ENCODE measurements around the gene ITGAV. TPM values are rescaled to one million over a fixed set of nuclear protein-coding genes. Genes with fewer than 3 reads are reported as not detected.

The ITGAV gene
- total RNA-seq, 1 donor from 2014 or later, result 72.8 TPM

GRCh38 chr2:186569897-186570296 lies 20.0 kb upstream of the ITGAV start:
- Histone ChIP-seq H3F3A (ENCODE audit: low read depth) (peaks cover 23% of the 10 kb centered on the region), H3K4me3 (peak overlapping the region; percentile 25), H3K4me1 (peaks cover 21% of the 10 kb centered on the region), H3K27me3 (no peaks in the 10 kb centered on the region), H3K9me3 (ENCODE audit: low read depth) (no peaks in the 10 kb centered on the region), H4K20me1 (ENCODE audit: low read depth) (peaks cover 8% of the 10 kb centered on the region), H3K4me2 (peak overlapping the region; percentile 56), H3K9ac (no peak overlapping the region), H3K79me2 (ENCODE audit: low read depth) (no peaks in the 10 kb centered on the region), H3K27ac (peak overlapping the region; percentile 73), H2AFZ (replicated peaks) (no peak overlapping the region), H3K36me3 (no peaks in the 10 kb centered on the region)
- TF ChIP-seq CTCF (IDR thresholded peaks at IDR 0.05) (no peak), EZH2 (IDR thresholded peaks at IDR 0.05) (no peak), EZH2phosphoT487 (IDR thresholded peaks at IDR 0.05) (peak; percentile 56)
- H3K27ac Mint-ChIP-seq, result peak overlapping the region; percentile 35
- peak; percentile 79 for DNase-seq (ENCODE audit: low spot score)
- peaks cover 16% of the 10 kb centered on the region for H3K4me1 Mint-ChIP-seq
- no peaks in the 10 kb centered on the region for H3K27me3 Mint-ChIP-seq (ENCODE audit: insufficient read depth, low read depth)
- peaks cover 3% of the 10 kb centered on the region for H3K9me3 Mint-ChIP-seq
- H3K36me3 Mint-ChIP-seq, result no peaks in the 10 kb centered on the region
- no peak overlapping the region for H3K4me3 Mint-ChIP-seq

GRCh38 chr2:186570604-186571003 lies 19.3 kb upstream of the ITGAV start:
- Histone ChIP-seq H3K27me3 (no peaks in the 10 kb centered on the region), H2AFZ (replicated peaks) (no peak overlapping the region), H3K9me3 (ENCODE audit: low read depth) (no peaks in the 10 kb centered on the region), H3K27ac (peak overlapping the region; percentile 73), H3K4me1 (peaks cover 21% of the 10 kb centered on the region), H3K9ac (no peak overlapping the region), H3K79me2 (ENCODE audit: low read depth) (no peaks in the 10 kb centered on the region), H3F3A (ENCODE audit: low read depth) (peaks cover 23% of the 10 kb centered on the region), H3K4me3 (no peak overlapping the region), H3K36me3 (no peaks in the 10 kb centered on the region), H4K20me1 (ENCODE audit: low read depth) (peaks cover 8% of the 10 kb centered on the region), H3K4me2 (peak overlapping the region; percentile 56)
- no peak overlapping the region for H3K4me3 Mint-ChIP-seq
- H3K27me3 Mint-ChIP-seq (ENCODE audit: insufficient read depth, low read depth), result no peaks in the 10 kb centered on the region
- H3K27ac Mint-ChIP-seq, result peak overlapping the region; percentile 23
- no peaks in the 10 kb centered on the region for H3K36me3 Mint-ChIP-seq
- H3K9me3 Mint-ChIP-seq, result peaks cover 3% of the 10 kb centered on the region
- no peak for TF ChIP-seq EZH2phosphoT487 (IDR thresholded peaks at IDR 0.05)
- no peak for TF ChIP-seq EZH2 (IDR thresholded peaks at IDR 0.05)
- TF ChIP-seq CTCF (IDR thresholded peaks at IDR 0.05), result no peak
- DNase-seq (ENCODE audit: low spot score), result peak; percentile 4
- H3K4me1 Mint-ChIP-seq, result peaks cover 19% of the 10 kb centered on the region

- peaks cover 8% of the 10 kb centered on the region for H4K20me1 ChIP-seq (ENCODE audit: low read depth)
- TF ChIP-seq EZH2phosphoT487 (IDR thresholded peaks at IDR 0.05), result no peak
- no peak for TF ChIP-seq CTCF (IDR thresholded peaks at IDR 0.05)
- no peak overlapping the region for H2AFZ ChIP-seq (replicated peaks)
- H3K27me3 ChIP-seq, result no peaks in the 10 kb centered on the region
- H3K27ac Mint-ChIP-seq, result no peak overlapping the region
- H3K4me3 Mint-ChIP-seq, result no peak overlapping the region
- no peak overlapping the region for H3K4me2 ChIP-seq
- H3K4me3 ChIP-seq, result no peak overlapping the region
- no peak for DNase-seq (ENCODE audit: low spot score)
- no peaks in the 10 kb centered on the region for H3K79me2 ChIP-seq (ENCODE audit: low read depth)
- H3K9ac ChIP-seq, result no peak overlapping the region
- no peaks in the 10 kb centered on the region for H3K36me3 ChIP-seq
- H3K36me3 Mint-ChIP-seq, result no peaks in the 10 kb centered on the region
- peaks cover 3% of the 10 kb centered on the region for H3K9me3 Mint-ChIP-seq
- no peaks in the 10 kb centered on the region for H3K27me3 Mint-ChIP-seq (ENCODE audit: insufficient read depth, low read depth)
- no peaks in the 10 kb centered on the region for H3K9me3 ChIP-seq (ENCODE audit: low read depth)
- H3K27ac ChIP-seq, result no peak overlapping the region
- H3F3A ChIP-seq (ENCODE audit: low read depth), result peaks cover 23% of the 10 kb centered on the region
- peaks cover 21% of the 10 kb centered on the region for H3K4me1 ChIP-seq
- H3K4me1 Mint-ChIP-seq, result peaks cover 19% of the 10 kb centered on the region
These were observed 17.2 kb upstream of the ITGAV start for GRCh38 chr2:186572705-186573104.
